WTC11 (cell line): ENCODE data around the gene SLC16A13.
"Not testable (repeated sequence)": the region's sequence is repeated elsewhere in the genome, so short reads cannot be mapped to it uniquely, and the experiment has no call there.

Experiments used
- NFYB ChIP-seq: sonication (generic); formaldehyde crosslinking; conservative IDR thresholded peaks from 2 replicates; pipeline ENCODE4 v1.8.0; 2022; ENCODE audit warnings: low read depth, missing genetic modification reagents
- TCF7 ChIP-seq: sonication (generic); formaldehyde crosslinking; IDR thresholded peaks from 2 replicates; pipeline ENCODE4 v1.8.0; 2022; ENCODE audit warnings: mild to moderate bottlenecking, low read depth, missing genetic modification reagents, moderate library complexity
- ZNF263 ChIP-seq: sonication (generic); formaldehyde crosslinking; IDR thresholded peaks from 2 replicates; pipeline ENCODE4 v1.8.1; 2022; ENCODE audit warnings: low read depth, mild to moderate bottlenecking, moderate library complexity, missing genetic modification reagents
- TF ChIP-seq, protein P1 (sequence below): fragments of 200-600 bp; IDR thresholded peaks from 2 replicates; pipeline ENCODE4 v1.8.0; 2022; ENCODE audit warnings: antibody characterized with exemption
- TF ChIP-seq, protein P2 (sequence below): sonication (generic); formaldehyde crosslinking; IDR thresholded peaks from 2 replicates; pipeline ENCODE4 v1.8.1; 2022; ENCODE audit warnings: mild to moderate bottlenecking, missing genetic modification reagents, moderate library complexity, borderline replicate concordance
- TF ChIP-seq, protein P3 (sequence below): fragments of 250-450 bp; sonication (Bioruptor Pico); IDR thresholded peaks from 2 replicates; pipeline ENCODE4 v1.9.0; 2021; ENCODE audit warnings: mild to moderate bottlenecking

DNA sequence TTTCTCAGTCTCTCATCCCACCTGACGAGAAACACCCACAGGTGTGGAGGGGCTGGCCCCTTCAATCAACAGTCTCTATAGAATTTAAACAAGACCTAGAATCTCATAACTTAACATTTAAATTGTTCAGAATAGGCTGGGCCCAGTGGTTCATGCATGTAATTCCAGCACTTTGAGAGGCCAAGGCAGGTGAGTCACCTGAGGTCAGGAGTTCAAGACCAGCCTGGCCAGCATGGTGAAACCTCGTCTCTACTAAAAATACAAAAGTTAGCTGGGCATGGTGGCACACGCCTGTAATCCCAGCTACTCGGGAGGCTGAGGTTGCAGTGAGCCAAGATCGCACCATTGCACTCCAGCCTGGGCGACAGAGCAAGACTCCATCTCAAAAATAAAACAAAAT lies 53.8 kb downstream of the SLC16A13 start:
- TF ChIP-seq, protein P1, sequence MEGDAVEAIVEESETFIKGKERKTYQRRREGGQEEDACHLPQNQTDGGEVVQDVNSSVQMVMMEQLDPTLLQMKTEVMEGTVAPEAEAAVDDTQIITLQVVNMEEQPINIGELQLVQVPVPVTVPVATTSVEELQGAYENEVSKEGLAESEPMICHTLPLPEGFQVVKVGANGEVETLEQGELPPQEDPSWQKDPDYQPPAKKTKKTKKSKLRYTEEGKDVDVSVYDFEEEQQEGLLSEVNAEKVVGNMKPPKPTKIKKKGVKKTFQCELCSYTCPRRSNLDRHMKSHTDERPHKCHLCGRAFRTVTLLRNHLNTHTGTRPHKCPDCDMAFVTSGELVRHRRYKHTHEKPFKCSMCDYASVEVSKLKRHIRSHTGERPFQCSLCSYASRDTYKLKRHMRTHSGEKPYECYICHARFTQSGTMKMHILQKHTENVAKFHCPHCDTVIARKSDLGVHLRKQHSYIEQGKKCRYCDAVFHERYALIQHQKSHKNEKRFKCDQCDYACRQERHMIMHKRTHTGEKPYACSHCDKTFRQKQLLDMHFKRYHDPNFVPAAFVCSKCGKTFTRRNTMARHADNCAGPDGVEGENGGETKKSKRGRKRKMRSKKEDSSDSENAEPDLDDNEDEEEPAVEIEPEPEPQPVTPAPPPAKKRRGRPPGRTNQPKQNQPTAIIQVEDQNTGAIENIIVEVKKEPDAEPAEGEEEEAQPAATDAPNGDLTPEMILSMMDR = not testable (repeated sequence)
- TF ChIP-seq ZNF263, NFYB, TCF7 (CRISPR knock-in tag): not testable (repeated sequence)
- TF ChIP-seq, protein P2, sequence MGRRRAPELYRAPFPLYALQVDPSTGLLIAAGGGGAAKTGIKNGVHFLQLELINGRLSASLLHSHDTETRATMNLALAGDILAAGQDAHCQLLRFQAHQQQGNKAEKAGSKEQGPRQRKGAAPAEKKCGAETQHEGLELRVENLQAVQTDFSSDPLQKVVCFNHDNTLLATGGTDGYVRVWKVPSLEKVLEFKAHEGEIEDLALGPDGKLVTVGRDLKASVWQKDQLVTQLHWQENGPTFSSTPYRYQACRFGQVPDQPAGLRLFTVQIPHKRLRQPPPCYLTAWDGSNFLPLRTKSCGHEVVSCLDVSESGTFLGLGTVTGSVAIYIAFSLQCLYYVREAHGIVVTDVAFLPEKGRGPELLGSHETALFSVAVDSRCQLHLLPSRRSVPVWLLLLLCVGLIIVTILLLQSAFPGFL (CRISPR knock-in tag) = not testable (repeated sequence)
- TF ChIP-seq, protein P3, sequence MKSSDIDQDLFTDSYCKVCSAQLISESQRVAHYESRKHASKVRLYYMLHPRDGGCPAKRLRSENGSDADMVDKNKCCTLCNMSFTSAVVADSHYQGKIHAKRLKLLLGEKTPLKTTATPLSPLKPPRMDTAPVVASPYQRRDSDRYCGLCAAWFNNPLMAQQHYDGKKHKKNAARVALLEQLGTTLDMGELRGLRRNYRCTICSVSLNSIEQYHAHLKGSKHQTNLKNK (CRISPR knock-in tag) = not testable (repeated sequence)
